ENCODE data around the gene SLC28A3. TPM values are rescaled to one million over a fixed set of nuclear protein-coding genes. Genes with fewer than 3 reads are reported as not detected.
A peak's percentile ranks its signal among the peaks of the same experiment; 100 is the strongest.

The SLC28A3 gene
- total RNA-seq, 2 donors from 2014 or later: 0.63 to 1.2 TPM

DNA sequence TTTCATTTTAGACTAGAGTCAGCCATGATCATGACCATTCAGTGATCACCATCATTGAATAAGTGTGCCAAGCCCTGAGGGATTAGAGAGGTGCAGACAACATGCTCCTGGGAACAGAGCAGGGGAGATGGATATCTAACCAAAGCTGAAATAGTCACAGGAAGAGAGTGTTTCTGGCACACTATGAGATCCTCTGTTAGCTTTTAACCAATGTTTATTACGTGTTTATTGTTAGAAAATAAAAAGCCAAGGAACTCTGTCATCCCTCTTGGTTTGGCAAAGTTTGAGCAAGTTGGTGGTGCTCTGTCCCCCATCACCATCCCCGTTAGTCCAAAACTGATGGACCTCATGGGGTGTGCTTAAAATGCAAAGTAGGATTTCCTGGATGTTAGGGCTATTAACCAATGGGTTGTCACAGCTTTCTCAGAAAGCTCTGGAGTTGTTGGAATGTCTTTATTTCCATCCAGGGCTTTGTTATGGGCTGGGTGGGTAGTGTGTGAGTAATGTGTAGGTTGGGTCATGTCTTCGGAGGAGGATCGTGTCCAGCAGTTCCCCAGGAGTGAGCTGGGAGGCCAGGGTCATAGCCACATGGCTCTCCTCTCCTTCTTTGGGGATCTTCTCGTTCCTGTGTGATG, 34.9 kb downstream of the SLC28A3 start:
- intact Hi-C loops (cut with DNase I): no loop called here
- DNase-seq (no peak), ATAC-seq (no peak)

DNA sequence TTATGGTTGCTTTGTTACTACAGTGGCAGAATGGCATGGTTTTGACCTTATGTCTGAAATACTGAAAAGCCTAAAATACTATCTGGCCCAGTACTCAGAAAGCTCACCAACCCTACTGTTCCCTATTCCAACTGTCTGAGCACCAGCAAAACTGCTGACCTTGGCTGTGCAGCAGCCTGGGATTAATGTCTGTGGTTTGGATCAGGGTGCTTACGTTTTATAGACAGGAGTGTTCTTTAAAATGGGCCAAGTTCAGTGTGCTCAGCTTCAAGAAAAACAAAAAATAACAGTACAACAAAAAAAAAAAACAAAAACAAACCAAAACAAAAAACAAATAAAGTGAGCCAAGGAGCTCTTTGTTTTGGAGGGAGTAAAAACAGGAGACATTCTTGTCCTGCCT, 36.4 kb downstream of the SLC28A3 start:
- ATAC-seq (no peak), DNase-seq (no peak)
- intact Hi-C loops (cut with DNase I): no loop called here

DNA sequence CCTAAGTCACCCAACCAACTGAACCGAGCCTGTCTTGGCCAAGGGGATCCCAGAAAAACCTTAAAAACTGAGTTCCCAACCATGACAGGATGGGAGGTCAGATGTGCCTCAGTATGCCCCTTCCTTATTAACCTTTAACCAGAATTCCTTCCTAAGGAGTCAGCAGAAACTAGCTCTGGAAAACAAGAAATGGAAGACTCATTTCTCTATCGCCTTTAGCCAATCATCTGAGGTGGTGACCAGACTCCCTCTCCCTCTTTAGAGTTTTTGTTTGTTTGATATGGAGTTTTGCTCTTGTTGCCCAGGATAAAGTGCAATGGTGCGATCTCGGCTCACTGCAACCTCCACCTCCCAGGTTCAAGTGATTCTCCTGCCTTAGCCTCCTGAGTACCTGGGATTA, 37.5 kb downstream of the SLC28A3 start:
- DNase-seq (no peak), ATAC-seq (no peak)
- intact Hi-C loops (cut with DNase I): no loop called here

DNA sequence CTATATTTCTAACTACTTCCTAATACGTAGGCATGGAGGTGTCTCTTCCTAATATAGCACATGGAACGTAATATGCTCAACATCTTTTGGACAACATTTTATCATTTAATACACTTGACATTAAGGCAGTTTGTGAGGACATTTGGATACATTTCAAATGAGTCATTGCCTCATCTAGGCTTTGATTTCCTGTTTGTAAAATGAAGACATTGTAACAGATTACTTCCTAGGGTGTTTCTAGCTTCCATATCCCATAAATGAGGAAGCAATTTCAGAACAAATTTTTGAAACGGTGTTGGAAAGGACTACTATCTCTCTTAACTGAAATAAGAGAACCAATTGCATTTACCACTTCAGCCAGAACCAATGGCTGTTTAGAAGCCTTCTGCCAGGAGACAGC, 38.7 kb downstream of the SLC28A3 start:
- DNase-seq (no peak), ATAC-seq (no peak)
- intact Hi-C loops (cut with DNase I): no loop called here

DNA sequence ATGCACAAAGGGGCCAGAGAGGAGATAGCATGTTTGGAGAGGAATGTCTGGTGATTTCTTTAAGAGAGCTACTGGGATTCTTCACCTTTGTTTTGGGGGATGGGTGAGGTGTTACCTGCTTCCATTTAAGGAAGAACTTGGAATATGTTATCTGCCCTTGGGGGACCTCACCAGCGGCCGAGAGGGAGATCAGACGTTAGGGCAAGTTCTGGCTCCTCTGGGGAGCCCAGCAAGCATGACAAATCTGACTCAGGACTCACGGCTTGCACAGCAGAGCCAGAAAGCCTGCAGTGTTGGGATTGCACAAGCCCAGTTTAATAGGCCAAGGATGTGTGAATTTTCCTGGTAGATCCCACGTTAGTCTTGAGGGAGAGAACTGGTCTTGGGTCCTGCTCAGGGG, 40.3 kb downstream of the SLC28A3 start:
- DNase-seq: no peak
- ATAC-seq: no peak
- intact Hi-C loops (cut with DNase I): no loop called here

DNA sequence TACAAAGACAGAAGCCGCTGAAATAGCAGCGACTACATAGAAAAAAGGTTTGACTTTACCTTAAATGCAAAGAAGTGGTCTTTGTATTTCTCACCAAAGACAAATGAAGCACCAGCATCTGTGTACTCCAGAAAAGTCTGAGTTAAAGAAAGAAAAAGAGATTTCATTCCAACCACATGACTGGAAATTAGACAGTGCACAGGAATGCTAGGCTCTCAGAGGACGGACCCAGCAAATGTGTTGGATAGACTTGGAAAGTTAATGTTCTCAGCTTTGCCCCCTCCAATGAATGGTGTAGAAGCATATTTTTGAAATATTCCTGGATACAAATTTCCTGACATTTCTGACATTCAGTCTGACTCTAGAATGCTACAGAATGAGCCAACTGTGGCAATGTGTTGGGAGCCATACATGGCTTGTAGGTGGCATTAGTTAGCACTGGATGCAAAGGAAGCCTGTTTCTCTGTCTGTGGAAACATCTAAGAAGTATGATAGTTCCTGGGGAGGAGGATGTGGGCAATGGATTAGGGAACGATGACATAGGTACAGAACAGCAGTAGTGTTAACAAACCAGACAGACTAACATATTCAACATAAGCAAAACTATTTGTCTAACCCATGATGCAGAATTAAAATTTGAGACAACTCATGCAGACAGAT, 43.3 kb downstream of the SLC28A3 start:
- ATAC-seq: no peak
- no peak for DNase-seq
- intact Hi-C loops (cut with DNase I): no loop called here

DNA sequence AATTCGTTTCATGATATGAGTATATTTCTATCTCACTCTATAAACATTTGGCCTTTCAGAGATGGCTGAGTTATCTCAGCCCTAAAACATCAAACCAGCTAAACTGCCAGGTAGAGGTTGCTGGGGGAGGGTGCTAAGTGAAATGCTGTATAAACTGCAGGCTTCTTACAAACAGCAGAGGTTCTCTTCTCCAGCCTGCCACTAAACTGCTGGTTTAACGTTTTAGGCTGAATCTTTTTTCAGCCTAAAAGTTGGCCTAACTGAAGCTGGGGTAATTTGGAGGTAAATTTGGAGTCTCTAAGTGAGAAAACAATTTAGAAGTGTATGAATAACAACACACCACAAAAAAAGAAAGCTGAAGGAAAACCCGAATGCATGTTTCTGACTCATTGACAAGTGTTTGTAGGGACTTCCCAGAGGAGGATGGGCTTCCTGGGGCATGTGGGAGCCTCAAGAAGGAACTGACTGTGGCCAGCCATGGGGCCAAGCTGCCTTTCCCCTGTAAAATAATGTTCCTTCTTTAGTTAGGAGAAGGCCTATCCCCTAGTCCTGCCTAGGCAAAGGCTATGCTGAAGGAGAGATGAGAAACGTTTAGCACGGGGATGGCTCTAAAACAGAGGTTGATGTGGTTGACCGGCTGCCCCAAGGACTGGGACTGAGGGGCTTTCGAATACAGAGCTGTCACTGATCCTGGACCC, 44.3 kb downstream of the SLC28A3 start:
- intact Hi-C loops (cut with DNase I): no loop called here
- ATAC-seq: no peak
- no peak for DNase-seq

DNA sequence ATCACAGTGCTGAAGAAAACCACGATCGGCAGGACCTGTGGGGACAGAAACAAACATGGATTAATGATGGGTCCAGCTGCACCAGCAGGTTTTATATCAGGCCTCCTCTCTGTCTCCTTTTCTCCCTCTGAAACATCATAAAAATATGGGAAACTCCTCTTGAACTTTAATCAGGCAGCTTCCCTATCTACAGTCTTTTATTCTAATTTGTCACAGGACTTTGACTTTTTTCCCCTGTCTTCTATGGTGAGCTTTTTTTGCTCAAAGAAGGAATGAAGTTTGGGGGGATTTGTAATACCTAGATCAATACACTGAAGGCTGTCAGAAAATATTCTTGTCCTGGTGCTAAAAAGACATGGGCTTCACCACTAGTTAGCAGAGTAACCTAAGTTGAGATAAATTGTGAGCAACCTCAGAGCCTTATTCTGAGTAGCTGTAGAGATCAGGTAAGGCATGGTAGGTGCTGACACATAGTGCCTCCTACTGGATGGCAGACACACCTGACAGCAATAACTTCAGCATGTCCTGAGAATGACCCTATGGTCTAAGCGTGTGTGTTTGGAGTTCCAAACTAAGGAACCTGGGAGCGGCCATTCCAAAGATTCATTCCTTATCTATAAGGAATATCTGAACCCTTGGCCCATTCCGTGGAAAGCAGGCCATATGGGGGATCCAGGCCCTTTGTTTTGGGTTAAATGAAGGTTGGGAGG, 46.2 kb downstream of the SLC28A3 start:
- ATAC-seq: no peak
- DNase-seq: no peak
- intact Hi-C loops (cut with DNase I): no loop called here

DNA sequence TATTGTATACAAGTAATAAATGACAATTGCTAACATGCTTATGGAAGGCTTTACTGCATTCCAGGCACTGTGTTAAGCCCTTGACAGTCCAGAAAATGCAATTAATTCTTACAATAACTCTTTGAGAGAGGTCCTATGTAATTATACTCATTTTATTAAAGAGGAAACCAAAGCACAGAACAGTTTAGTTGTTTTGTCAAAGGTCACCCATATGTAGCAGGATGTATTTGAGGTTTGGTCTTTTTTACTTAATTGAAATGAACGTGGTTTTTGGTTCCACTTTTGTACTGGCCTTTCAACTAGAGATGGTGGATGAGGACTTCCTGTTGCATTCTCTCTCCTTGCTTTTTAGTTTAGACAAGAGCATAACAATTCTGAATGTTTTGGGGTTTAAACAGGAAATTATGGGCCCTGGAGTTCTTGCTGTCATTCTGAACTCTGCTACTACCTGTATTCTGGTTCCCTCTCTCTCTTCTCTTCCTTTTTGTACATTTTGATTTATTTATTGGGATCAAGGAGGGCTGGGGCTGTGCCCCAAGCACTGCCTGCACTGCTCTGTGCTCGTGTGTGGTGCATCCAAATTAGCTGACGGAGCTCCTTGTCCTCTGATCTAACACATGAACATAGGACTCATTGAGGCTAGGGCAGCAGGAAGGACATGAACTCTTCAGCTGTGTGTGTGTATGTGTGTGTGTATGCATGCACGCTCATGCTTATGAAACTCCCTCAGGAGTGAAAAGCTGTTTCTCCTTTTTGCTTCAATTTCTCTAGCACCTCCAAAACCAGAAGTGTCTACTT, 47.4 kb downstream of the SLC28A3 start:
- DNase-seq (no peak), ATAC-seq (no peak)
- intact Hi-C loops (cut with DNase I): no loop called here

DNA sequence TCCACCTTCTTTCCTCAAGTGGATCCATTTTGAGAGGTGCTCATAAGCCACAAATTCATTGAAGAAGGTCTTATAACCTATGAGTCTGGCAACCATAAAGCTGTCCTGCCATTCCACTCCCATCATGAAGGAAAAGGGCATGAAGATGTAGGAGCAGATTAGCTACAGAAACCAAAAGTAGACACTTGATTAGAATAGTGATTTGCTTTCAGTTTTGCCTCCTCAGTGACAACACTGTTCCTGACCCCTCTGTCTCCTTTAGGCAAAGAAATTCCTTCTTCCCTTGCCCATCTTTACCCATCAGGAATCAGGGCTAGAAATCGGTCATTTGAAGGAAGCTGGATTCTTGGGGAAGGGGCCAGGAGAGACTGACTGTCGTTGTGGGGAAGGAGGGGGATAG, 55.2 kb downstream of the SLC28A3 start:
- ATAC-seq (no peak), DNase-seq (no peak)
- intact Hi-C loops (cut with DNase I): no loop called here

DNA sequence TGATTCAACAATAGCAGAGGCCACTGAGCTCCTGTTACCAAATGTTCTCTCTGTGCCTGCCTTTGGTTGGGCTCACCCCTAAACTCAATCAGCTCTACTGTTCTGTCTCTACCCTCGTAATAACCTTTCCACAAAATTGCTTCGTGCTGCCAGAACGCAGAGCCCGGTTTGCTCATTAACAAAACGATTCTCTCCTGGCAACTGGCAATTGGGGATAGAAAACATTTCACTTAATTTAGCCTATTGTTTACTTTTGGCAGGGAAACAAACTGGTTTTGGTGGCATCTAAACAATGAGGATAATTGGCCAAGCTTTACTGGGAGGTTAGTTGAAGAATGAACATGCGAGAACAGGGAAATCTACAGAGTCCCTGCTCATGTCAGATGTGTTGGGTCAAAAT, 56.6 kb downstream of the SLC28A3 start:
- intact Hi-C loops (cut with DNase I): no loop called here
- ATAC-seq: no peak
- DNase-seq: no peak

DNA sequence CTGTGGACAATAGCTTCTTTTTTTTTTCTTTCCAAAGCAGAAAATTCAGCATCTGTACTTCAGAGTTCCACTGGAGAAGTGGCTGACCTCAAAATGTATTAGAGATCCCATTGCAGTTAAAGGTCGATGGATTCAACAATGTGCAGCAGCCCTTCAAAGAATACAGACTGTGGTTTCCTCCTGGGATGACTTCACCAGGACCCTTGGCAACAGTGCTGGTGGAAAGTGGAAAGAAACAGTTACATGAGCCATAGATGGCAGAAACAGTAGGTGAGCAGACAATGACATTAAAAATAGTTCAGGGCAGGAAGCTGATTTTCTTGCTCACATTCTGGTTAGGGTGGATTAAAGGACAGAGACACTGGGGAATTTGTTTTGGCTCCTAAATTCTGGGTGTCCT, 62.4 kb downstream of the SLC28A3 start:
- intact Hi-C loops (cut with DNase I): no loop called here
- ATAC-seq (no peak), DNase-seq (no peak)

DNA sequence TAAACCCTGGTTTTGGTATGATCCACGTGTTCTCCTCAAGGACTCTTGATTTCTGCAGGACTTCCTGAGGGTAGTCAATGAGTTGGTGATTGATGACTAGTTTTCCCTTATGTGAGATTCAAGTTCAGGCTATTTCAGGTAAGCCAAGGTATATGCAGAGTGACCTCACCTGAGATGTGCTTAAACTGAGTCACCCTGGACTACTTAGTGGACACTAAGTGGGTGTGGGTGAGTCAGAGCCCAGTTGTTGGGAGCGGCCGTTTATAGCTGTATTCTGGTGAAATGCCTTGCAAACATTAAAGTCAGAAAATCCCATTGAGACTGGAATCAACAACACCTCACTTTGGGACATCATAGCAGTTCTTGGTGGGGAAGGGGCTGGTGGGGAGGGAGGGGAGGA, 62.9 kb downstream of the SLC28A3 start:
- ATAC-seq: no peak
- intact Hi-C loops (cut with DNase I): no loop called here
- DNase-seq: no peak

DNA sequence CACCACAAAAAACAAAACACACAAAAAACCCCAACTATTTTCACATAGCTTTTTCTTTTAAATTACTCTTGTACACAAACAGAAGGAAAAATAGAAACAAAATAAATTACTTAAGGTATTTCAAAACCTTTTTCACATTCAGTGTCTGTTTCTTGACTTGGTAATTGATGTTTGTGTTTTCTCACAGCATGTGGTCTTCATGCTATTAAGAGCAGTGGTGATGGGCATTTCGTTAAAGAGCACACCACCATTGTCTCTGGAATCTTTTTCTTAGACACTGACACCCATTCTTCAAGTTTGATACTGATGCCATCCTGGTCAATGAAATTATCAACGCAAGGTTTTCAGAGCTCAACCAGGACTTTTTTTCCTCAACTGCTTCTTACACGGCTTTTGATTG, 63.8 kb downstream of the SLC28A3 start:
- DNase-seq (no peak), ATAC-seq (no peak)
- intact Hi-C loops (cut with DNase I): no loop called here

DNA sequence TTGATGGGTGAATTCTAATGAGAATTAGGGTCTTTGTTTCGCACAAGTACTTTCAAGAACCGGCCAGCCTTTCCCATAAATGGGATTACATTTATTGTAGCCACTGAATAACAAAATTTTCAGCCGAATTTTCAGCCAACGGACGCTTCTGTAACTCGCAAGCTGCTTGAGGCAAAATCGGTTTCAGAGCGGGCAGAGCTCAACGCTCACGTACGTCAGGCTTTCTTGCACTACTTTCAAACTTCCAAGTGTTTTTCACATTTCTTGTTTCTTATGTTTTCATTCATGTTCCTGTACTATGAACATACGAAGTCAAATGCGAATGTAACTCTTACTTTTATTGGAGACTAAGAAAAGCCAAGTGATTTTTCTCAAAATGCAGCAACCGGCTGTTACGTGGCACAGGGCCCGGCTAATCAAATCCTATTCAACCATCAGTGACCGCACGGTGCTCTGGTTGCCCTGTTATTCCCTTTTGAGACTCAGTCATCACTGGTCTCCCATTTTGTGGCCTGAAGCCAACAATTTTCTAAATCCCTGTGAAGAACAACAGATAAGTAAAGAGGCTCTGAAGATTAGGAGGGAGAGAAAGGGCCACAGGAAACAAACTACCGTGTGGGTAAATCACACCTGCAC, 68.5 kb downstream of the SLC28A3 start:
- intact Hi-C loops (cut with DNase I): no loop called here
- peak in 1 of 2 donors; percentile 65 for ATAC-seq

DNA sequence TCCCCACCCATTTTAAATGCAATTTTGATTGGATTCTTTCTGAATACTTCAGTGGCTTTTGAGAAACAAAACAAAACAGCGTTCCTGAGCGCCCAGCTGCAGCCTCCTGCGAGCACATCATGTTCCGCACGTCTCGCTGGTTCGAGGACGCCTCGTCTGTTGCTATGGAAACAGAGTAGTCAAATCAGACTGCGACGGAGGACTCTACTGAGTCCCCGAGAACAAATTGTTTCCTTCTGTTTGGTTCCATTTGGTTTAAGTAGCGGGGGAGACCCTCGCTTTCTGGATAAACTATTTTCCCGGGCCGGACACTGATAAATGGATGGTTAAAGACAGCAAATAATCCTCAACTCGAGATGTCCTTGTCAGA, 69.0 kb downstream of the SLC28A3 start:
- DNase-seq (peak; percentile 39), ATAC-seq (peak; percentile 53 to 78)
- intact Hi-C loops (cut with DNase I): no loop called here

More for the DNA sequence above, 68.5 kb downstream of the SLC28A3 start:
- no peak for DNase-seq

DNA sequence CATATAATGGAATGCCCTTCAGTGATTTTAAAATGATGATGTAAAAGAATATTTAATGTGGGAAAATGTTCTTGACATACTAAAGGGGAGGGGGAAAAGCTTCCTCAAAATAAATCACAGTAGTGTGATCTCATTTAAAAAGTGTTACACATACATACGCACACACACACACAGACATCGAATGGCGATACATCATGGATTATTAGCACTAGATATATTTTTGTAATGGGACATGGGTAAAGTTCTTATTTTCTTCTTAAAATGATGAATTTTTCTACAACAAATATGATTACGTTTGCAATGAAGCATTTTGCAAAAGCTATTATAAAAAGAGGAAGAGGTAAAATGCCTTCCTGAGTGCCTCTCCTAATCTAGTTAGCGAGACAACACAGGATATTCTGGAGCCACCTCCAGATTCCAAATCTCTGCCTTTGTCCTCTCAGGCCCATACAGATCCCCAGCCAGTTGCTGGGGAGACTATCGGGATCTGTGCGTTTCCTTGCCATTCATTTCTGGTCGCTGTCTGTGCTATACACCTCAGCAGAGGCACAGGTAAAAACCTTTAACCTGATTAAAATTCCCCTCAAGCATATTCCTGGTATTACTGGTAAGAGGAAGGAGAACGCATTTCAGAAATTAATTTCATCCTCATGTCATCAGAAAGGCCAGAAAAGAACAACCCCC, 69.6 kb downstream of the SLC28A3 start:
- intact Hi-C loops (cut with DNase I): no loop called here
- no peak for ATAC-seq

DNA sequence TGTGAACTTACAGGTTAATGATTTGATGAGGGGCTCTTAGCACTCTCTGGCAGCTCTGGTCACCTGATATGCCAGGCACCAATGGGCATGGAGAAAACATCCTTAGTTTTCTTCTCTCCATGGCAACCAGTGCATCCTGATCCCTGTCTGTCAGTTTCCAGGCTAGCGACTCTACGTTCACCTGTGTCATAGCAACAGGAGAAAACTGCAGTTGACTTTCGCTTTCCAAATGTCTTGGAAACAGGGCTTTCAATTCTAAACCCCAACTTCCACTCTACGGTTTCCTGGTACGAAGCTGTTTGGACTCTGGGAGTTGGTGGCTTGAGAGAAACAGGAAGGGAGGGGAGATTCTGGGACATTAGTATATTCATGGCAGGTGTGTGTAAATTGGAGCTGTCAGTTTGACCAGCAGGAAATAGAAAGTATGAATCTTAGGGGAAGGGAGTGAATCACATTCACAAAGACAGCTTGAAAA, 74.4 kb downstream of the SLC28A3 start:
- no peak for ATAC-seq
- intact Hi-C loops (cut with DNase I): no loop called here
- DNase-seq: no peak

More for the DNA sequence above, 69.6 kb downstream of the SLC28A3 start:
- DNase-seq: no peak

All from left cardiac atrium (tissue), 4 donors.